GM19240 (cell line): ENCODE measurements around the gene PARD3.
"Not testable (repeated sequence)": the region's sequence is repeated elsewhere in the genome, so short reads cannot be mapped to it uniquely, and the experiment has no call there.

Source experiments
- DNase-seq: peaks from one replicate; pipeline ENCODE4 v3.0.0; 2011; ENCODE audit warnings: low spot score; ENCODE audit not compliant: insufficient read length

The PARD3 gene

DNA sequence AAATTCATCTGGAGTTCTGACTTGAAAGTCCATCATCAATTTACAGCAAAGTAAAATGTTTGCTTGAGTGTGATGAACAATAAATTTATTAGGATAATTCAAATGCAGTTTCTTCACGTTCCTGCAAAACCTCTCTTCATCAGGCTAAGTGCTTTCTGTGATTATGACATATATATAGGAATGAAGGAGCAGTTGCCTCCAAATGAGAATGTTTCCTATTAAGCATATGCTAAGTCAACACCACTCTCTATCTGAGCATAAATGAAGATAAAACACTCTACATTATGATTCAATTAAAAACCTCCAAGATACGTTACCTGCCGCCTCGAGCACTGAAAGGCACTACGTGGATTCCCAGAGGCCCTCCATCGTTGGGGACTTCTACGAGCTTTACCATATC is 416.1 kb downstream of the PARD3 start:
- DNase-seq = no peak

DNA sequence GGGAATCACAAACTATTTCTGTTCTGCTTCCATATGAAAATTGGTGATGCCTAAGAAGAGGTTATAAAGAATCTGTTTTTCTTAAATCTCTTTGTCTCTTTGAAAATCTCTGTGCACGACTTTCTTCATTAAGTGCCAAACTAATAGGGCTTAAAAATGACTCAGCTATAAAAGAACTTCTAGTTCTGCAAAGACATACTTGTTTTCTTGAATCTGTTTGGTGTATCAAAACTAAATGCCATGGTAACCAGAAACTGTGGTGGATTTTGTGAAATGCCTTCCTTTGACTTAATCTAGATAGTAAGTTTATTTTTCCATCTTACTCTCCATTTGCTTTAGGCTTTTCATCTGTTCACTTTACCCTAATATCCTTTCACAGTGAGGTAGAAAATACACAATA is 417.8 kb downstream of the PARD3 start:
- DNase-seq = no peak

DNA sequence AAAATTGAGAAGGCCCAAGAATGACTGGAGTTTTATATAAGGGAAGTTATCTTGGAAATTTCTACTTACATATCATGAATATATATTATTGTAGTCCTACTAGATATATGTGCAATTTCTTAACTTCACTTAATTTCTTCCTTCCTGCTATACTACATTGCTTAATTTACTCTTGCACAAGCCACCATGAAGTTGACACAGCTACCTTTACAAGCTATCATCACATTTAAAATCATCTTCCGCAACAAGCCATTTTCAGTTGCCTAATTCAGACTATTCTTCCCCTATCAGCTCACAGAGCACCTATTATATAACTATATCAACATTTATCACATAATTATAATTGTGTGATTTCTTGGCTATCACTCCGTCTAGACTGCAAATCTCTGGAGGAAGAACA is 418.4 kb downstream of the PARD3 start:
- DNase-seq = no peak

DNA sequence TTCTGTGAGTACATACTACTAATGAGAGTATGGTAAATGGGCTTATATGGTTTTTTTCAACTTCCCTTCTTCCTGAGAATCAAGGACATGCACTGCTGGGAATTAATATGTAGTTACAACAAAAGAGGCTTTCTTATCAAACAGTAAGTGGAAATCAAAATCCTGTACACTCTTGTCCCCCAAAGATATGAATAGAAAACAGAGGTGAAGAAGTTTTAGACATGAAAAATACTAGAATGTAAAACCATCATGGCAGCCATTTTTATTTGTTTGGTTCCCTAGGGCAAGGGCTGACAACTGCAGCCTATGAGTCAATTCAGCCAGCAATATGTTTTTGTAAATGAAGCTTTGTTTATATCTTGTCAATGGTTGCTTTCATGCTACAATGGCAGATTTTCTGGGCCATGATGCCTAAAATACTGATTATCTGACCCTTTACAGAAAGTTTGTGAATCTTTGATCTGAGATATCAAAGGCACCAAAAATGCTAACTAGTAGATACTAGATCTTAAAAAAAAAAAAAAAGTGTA is 422.4 kb downstream of the PARD3 start:
- no peak for DNase-seq

DNA sequence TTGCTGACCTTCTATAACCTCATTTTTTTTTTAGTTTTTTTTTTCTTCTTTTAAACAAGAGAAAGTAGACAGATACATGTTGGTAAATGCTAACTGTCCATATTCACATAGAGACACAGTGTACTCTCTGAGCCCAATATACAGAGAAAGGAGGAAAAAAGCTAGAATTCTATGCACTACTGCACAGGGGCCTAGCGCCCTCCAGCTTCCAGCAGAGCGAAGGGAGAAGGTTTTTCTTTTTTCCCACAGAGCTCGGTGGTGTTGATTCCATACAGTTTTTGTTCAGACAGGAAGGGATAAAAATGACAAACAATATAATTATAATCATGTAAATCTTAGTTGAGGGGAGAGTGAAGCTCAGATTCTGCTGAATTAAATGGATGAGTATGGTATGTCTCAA is 423.9 kb downstream of the PARD3 start:
- DNase-seq = not testable (repeated sequence)

DNA sequence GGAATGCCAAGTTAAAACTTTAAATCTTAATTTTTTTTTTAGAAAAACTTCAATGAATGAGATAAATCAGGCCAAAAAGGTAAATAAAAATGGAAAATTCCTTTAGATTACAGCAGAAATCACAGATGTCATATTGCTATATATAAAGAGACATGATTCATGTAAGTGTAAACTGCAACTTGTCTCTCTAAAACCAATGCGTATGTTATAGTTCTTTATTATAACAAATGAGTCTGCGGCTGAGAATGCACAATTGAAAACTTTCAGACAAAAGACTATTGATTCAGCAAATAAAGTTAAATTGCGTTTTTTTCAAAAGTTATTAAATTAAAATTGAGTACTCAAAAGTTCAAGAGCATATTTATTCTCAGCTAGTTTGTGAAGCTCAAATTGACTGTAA is 425.3 kb downstream of the PARD3 start:
- no peak for DNase-seq

DNA sequence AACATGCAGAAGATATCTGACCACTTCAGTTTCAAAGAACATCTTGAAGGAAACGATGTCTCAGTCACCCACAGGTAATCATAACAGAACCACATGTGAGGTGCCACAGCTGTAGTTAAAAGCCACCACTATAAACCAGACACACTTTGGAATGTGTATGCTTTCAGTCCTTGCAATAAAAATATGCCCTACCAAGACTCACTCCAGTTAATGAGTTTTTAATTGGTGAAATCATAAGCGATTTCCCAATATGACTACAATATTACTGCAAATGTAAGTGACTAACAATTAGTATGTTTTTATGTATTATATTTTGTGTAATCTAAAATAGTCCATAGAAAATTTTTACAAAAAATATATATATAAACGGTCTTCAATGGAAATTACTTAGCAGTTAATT is 428.2 kb downstream of the PARD3 start:
- no peak for DNase-seq

DNA sequence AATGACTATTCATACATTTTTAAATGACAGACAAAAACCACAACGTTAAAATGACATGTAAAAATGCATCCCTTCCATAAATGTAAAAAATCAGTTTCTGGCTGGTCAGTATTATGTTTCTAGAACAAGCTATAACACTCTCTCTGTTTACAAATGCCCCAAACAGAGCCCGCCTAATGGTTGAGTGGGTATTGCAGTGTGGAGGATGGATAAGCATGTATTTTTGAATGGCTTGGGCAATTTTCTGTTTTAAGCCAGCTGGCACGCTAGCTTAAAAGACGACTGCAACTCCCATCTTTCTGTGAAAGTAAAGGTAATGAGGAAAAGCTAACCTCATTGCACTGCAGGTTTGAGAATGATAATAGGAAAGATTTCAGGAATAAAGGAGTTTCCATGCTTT is 430.7 kb downstream of the PARD3 start:
- no peak for DNase-seq

DNA sequence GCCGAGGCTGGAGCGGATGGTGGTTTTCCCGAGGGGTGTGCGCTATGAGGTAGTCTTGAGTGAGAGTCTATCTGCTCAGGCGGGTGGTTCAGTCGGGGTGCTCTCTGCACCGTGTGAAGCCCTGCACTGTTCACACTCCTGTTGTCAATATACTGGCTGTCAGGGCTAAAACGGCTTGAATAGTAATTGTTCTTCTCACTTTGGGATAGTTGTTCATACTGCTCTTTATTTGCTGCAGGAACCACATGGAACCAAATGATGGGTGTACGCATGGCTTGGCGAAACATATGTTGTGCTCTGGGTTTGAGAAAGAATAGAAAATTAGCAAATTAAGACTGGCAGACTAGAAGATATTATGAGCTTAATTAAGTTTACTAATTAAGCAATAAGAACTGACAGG is 432.5 kb downstream of the PARD3 start:
- DNase-seq = no peak

DNA sequence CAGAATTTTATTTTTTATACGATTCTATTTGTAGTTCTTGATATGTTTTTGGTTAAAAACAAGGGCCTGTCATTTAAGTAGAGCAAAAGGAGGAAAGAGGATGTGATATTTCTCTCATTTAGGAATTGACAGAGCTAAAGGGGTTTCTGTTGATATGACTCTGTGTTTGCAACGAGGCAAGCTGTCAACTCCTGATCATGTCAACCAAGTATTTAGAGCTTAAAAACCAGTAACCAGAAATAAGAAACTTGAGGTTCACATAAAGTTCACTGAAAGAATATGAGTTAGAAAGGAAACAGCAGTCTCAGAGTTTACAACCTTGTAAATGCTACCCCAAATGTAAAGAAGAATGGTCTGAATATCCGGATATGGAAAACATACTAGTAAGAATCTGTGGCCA is 434.2 kb downstream of the PARD3 start:
- DNase-seq = no peak

DNA sequence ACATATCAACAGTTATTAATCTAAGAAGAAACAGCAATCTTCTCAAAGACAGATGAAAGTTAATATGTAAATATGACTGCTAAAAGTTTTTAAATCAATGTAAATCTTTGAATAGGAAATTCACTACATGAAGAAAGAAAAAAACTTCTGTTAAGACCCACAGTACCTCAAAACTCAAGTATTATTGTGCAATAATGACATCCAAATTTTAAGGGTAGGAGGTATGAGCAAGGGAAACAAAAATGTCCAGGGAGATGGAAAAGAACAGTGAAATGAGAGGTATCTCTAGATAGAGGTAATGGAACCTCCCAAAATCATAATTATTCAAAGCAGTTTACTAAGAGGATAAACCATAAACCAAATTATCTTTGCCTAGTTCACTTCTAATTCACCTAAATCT is 436.8 kb downstream of the PARD3 start:
- DNase-seq = no peak

DNA sequence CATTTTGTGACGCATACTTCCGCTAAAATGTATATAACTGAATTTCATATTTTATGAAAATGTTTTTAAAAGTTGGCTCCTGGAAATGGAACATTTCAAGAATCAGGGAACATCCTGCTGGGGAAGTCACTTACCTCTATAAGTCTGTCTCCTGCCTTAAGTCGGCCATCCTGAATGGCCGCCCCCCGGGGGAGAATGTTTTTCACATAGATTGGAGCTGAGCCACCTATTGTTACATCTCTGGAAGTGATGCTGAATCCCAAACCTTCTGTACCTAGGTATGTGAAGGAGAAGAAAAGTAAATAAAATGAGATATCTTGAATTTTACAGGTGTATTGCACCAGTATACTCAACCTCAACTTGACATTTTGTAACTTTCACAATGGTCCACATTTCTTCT is 437.3 kb downstream of the PARD3 start:
- no peak for DNase-seq

DNA sequence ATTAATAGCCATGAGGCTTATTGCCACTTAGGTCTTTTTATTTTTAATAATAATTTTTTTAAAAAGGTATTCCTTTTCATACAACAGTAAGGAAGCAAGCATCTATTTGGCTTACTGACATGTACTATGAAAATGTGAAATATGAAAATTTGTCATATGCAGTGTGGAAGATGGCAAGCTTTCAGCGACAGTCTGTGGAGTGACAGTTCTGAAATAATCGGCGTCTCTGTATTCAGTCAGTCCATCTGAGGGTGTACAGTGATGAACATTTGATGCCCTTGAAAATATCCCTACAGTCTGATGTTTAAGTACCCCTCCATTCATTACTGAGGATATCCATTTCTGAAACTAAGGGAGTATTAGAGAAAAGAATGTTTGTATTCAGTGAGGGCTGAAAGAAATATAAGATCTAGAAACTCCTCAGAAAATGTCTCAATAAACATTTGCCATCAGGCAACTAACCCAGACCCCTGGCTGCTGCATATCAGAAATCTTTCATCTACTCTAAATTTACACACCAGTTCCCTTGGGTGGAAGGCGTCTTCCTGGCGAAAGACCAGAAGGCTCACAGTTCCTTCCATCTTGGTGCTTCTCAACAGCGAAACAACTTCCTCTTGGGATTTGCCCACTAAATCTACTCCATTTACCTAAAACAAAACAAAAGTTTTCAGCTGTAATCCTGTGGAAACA is 440.6 kb downstream of the PARD3 start:
- DNase-seq = no peak

DNA sequence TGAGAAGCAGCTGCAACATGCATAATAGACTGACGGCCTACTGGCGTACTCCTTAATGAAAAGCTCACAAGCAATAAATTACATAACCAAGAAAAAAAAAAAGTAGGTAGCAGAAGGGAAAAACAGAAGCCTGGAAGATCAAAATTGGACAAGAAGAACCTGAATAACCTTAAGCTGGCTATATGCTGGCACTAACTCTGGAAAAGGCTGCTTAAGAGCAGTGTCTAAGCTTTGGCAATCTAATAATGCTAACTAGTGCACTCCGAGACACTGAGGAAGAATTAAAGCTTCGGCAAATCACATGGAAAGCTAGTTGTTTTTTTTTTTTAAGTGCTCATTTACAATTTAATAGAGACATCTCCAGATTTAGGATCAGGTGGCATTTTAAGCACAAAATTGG is 441.9 kb downstream of the PARD3 start:
- no peak for DNase-seq

DNA sequence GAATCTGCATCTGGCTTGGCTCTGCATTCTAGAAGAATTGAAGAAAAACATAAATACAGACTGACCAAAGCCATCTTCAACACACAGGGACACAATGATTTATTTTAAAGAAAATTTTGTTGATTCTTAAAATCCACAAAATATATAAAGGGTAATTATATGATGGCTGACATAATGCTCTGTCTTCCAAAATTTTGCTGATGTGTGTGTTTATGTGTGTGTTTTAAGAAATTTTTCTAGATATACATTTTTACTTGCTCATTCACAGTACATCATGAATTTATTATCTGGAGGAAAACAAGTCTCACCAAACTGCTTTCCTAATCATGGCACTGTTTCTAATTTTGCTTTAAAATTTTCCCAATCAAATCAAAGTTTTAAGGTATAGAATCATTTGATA is 442.6 kb downstream of the PARD3 start:
- no peak for DNase-seq

DNA sequence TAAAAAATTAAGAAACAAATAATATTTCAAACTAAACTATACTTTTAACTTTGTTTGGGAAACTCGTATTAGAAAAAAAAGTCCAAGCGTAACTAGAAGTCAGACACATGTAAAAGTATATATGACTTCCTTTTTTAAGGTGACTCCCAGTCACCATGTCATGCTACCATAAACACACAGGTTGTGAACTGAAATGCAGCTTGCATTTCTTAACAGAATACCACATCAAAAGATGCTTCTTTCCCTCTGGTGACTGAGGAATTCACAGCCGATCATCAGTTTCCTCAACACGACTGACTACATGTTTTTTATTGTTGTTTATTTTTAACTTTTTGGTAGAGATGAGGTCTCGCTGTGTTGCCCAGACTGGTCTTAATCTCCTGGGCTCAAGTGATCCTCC is 445.0 kb downstream of the PARD3 start:
- no peak for DNase-seq

DNA sequence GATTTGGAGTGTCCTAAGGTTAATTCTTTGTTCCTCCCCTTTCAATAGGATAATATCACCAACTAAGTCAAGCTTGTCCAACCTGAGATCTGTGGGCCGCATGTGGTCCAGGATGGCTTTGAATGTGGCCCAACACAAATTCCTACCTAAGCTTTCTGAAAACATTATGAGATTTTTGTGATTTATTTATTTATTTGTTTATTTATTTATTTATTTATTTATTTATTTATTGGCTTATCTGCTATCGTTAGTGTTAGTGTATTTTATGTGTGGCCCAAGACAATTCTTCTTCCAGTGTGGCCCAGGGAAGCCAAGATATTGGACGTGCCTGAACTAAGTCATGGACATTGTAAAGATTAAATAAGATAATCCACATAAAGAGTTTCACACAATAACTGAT is 446.0 kb downstream of the PARD3 start:
- DNase-seq = no peak

DNA sequence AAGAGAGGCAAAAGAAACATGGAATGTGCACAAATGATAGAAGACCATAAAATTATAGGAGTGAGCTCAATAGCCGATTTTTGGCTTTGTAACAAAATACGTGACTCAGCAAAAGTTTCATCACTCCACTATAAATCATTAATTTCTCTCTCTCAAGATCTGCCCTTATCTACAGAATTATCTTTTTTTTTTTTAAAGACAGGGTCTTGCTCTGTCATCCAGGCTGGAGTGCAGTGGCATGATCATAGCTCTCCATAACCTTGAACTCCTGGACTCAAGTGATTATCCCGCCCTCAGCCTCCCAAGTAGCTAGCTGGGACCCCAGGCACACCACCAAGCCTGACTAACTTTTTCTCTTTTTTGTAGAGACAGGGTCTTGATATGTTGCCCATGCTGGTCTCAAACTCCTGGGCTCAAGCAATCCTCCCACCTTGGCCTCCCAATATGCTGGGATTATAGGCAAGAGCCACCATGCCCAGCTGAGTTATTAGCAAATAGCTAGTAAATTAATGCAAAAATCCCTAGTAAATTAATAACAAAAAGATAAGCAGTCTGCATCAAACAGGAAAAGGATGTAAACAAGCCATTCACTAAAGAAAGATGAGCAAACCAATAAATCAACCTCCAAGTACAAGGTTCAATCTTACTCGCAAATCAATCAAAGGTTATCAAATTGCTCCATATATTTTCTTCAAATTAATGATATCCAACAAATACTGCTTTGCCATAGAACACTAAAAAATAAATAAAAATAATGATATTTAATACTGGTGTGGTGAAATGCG is 450.7 kb downstream of the PARD3 start:
- DNase-seq = no peak

DNA sequence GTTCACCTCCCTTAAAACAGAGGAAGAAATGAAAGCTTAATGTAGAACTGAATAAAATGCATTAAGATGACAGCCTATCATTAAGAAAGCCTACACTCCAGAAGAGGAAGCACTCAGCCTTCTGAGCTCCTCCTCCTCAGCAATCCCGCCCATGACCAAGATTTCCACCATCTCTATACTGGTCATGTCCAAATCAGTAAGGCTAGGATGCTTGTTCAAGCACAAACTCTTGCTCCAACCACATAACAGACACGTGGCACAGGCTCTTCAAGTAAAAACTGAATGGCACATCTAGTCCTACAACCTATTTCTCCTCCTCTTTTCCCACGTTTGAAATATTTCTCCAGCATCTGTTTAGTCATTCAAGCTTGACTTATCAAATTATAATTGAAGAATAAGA is 454.1 kb downstream of the PARD3 start:
- no peak for DNase-seq

DNA sequence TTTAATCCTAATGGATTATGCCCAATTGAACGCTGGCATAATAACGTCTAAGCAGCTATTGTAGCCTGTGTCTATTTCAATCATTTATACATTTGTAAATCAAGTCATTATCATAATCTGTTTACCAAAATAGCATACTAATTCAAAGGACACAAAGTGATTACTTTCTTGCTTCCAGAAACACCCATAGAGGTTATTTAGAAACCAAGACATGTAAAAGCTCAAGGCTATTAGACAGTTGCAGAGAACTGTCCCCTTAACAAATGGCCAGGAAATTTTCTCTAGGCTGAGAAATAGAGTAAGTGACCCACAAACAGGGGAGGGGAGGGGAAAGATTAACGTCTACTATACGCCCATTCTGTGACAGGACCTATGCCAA is 455.7 kb downstream of the PARD3 start:
- DNase-seq = no peak

DNA sequence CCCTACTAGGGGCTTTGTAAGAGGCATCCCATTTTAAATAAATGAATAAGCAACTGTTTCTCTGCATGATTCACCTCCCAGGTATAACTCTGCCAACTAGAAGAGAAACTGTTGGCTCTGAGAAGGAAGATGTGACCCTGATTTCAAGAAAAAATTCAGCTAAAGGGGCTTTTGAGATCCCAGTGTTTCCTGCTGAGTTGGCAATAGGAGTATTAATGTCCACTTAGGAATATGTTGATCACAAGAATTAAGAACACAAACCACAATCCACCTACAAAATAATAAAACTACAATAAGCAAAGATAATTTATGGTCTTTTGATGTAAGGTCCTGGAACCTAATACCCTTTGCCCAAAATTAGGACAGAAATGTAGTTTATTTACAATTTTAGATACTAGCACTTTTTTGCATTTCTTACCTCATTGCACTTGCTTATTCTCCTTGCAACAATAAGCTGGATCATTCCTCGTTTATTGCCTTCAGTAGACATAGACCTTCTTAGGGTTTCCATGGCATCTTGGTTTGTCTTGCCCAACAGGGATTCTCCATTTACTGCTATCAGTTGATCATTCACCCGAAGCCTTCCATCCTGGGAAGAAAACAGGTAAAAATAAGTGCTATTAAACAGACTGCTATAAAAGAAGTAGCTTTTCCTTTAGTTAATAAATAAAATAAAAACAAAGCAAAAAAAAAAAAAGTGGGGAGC is 456.2 kb downstream of the PARD3 start:
- no peak for DNase-seq

DNA sequence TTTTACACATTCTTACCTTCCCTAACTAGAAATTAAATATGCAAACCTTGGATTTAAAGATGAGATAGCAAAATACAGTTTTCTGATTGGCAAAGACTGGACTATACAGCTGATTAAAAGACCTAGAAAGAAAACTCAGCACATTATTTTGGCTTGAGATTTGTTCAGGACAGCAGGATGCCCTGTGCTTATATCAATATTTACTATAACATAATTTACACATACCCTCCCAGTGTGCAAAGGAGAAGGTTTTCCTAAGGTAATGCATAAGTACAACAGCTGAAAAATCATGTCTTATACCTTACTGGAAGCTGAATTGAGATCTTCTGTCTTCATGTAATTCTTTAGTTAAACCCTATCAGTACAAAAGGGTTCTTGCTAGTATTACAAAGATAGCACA is 458.6 kb downstream of the PARD3 start:
- DNase-seq = no peak
